ENCODE data around the gene SCCPDH.

The SCCPDH gene

DNA sequence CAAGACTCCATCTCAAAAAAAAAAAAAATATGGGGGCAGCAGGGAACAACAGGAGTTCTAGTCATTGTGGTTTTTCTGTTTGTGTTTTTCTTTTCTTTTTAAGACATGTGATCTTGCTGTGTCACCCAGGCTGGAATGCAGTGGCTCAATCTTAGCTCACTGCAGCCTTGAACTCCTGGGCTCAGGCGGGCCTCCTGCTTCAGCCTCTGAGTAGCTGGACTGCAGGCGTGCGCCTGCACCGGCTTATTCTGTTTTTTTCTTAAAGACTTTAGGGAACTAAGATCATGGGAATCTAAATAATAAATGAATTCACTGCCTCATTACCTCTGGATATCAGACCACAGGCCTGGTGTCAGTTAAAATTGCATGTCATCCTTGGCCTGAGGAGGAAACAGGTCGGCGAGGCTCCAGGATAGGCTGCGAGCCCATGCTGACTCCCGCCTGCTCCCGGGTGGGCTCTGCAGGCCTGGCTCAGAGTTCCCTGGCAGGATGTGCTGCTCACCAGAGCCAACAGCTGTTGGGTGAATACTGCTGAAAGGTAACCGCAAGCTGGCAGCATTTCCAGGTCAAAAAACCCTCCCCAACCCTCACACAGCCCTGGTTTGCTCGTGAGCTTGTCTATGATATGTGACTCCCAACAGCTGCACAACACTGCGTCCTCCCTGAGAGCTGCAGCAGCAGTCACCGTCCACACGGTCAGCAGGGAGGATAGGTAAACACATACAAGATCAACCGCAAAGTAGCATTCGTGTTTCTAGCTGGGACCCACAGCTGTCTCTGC, 58.1 kb downstream of the SCCPDH start:
- Histone ChIP-seq H3K9ac (ENCODE audit: low read length) (peak overlapping the region; percentile 50), H3K4me2 (ENCODE audit: low read length, poor library complexity, severe bottlenecking) (peak overlapping the region; percentile 39), H3K18ac (ENCODE audit: low read depth in 1 of 2, low read length in 2 of 2) (peak overlapping the region; percentile 30 to 81), H2BK12ac (ENCODE audit: low read length in 2 of 2) (peak overlapping the region in 1 of 2 experiments; percentile 61), H2BK15ac (ENCODE audit: low read depth, poor library complexity, severe bottlenecking) (no peak overlapping the region), H3K36me3 (ENCODE audit: control insufficient read depth in 1 of 2, insufficient read depth in 2 of 2, low read depth in 1 of 2, low read length in 2 of 2) (peaks cover 31% of the 10 kb centered on the region in 2 experiments), H2BK5ac (ENCODE audit: low read depth, low read length, poor library complexity, severe bottlenecking) (no peak overlapping the region), H4K8ac (ENCODE audit: low read length) (no peak overlapping the region), H2BK120ac (ENCODE audit: low read depth, low read length) (no peak overlapping the region), H3K27ac (ENCODE audit: low read length, poor library complexity, severe bottlenecking) (peak overlapping the region; percentile 39), H3K4me3 (ENCODE audit: insufficient read depth in 1 of 2, low read depth in 1 of 2, low read length in 2 of 2) (no peak overlapping the region), H3K4me1 (ENCODE audit: control insufficient read depth, insufficient read depth, low read depth, low read length) (peaks cover 21% of the 10 kb centered on the region), H2AK5ac (ENCODE audit: low read length, severe bottlenecking) (no peak overlapping the region), H3K14ac (ENCODE audit: low read length in 2 of 2) (peak overlapping the region in 1 of 2 experiments; percentile 53), H4K91ac (ENCODE audit: low read length) (no peak overlapping the region), H3K23ac (ENCODE audit: low read length in 2 of 2) (peak overlapping the region in 1 of 2 experiments; percentile 48), H3K9me3 (ENCODE audit: control insufficient read depth, low read length) (no peaks in the 10 kb centered on the region), H3K4ac (ENCODE audit: low read depth in 1 of 2, low read length in 2 of 2) (no peak overlapping the region), H3K27me3 (ENCODE audit: control insufficient read depth in 1 of 2, insufficient read depth in 1 of 2, low read length in 2 of 2) (peaks cover 0 to 3% of the 10 kb centered on the region in 2 experiments), H2AFZ (ENCODE audit: low read depth, low read length) (no peak overlapping the region), H3K79me1 (replicated peaks; ENCODE audit: low read length, poor library complexity, severe bottlenecking) (peaks cover 2% of the 10 kb centered on the region)
- WGBS, result 86% methylated on average over 12 of the region's 16 CpGs
- peak; percentile 62 for DNase-seq

DNA sequence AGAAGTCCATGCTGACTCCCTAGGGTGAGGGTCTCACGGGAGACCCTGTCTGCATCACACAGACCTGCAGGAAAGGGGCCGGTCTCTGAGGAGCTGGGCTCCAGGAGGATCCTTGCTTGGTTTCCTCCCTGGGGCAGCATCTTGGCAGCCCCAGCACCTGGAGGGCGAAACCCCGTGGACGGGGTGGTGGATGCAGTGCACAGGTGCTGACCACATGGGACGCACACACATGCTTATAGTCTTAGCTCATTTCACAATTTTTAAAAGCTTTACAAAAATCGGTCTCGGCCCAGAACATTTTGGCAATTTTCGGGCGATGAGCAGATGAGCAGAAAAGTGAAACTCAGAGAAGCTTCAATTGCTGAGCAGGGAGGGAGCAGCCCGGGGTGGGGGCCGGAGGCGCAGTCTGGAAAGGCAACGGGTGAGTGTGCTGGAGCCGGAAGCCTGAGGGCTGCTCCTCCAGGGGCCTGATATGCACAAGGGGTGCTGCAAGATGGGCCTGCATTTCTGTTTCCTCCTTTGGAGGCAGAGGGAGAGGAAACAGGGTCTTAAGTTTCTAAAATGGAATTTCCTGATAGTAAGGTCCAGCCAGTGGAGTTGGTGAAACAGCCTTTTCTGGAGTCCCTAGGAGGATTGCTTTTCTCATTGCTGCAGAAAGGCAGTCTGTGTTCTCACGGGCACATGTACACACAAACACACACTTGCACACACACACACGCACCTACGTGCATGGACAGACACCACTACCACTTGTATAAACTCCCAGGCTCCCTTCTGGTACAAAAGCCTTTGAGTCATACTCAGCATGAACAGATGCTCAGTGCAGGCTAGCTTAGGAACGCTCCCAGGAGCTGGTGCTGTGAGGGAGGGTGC, 60.6 kb downstream of the SCCPDH start:
- peak overlapping the region in 1 of 2 experiments; percentile 23 for H3K14ac ChIP-seq (ENCODE audit: low read length in 2 of 2)
- no peak overlapping the region for H4K91ac ChIP-seq (ENCODE audit: low read length)
- no peak overlapping the region for H3K4me2 ChIP-seq (ENCODE audit: low read length, poor library complexity, severe bottlenecking)
- no peak overlapping the region for H2BK5ac ChIP-seq (ENCODE audit: low read depth, low read length, poor library complexity, severe bottlenecking)
- no peak overlapping the region for H4K8ac ChIP-seq (ENCODE audit: low read length)
- no peak overlapping the region for H2BK120ac ChIP-seq (ENCODE audit: low read depth, low read length)
- DNase-seq, result peak; percentile 59
- no peak overlapping the region for H2AK5ac ChIP-seq (ENCODE audit: low read length, severe bottlenecking)
- peaks cover 25% of the 10 kb centered on the region for H3K4me1 ChIP-seq (ENCODE audit: control insufficient read depth, insufficient read depth, low read depth, low read length)
- no peak overlapping the region for H3K4ac ChIP-seq (ENCODE audit: low read depth in 1 of 2, low read length in 2 of 2)
- peak overlapping the region in 1 of 2 experiments; percentile 69 for H3K4me3 ChIP-seq (ENCODE audit: insufficient read depth in 1 of 2, low read depth in 1 of 2, low read length in 2 of 2)
- H3K27ac ChIP-seq (ENCODE audit: low read length, poor library complexity, severe bottlenecking), result no peak overlapping the region
- WGBS, result 76% methylated on average over 19 of the region's 19 CpGs
- no peaks in the 10 kb centered on the region for H3K9me3 ChIP-seq (ENCODE audit: control insufficient read depth, low read length)
- peaks cover 15 to 17% of the 10 kb centered on the region in 2 experiments for H3K36me3 ChIP-seq (ENCODE audit: control insufficient read depth in 1 of 2, insufficient read depth in 2 of 2, low read depth in 1 of 2, low read length in 2 of 2)
- H3K23ac ChIP-seq (ENCODE audit: low read length in 2 of 2), result no peak overlapping the region
- H3K27me3 ChIP-seq (ENCODE audit: control insufficient read depth in 1 of 2, insufficient read depth in 1 of 2, low read length in 2 of 2), result peaks cover 0 to 6% of the 10 kb centered on the region in 2 experiments
- H2AFZ ChIP-seq (ENCODE audit: low read depth, low read length), result no peak overlapping the region
- no peak overlapping the region for H2BK15ac ChIP-seq (ENCODE audit: low read depth, poor library complexity, severe bottlenecking)
- H3K79me1 ChIP-seq (replicated peaks; ENCODE audit: low read length, poor library complexity, severe bottlenecking), result peaks cover 2% of the 10 kb centered on the region
- peak overlapping the region in 1 of 2 experiments; percentile 34 for H2BK12ac ChIP-seq (ENCODE audit: low read length in 2 of 2)
- peak overlapping the region; percentile 54 for H3K9ac ChIP-seq (ENCODE audit: low read length)
- H3K18ac ChIP-seq (ENCODE audit: low read depth in 1 of 2, low read length in 2 of 2), result peak overlapping the region in 1 of 2 experiments; percentile 14

DNA sequence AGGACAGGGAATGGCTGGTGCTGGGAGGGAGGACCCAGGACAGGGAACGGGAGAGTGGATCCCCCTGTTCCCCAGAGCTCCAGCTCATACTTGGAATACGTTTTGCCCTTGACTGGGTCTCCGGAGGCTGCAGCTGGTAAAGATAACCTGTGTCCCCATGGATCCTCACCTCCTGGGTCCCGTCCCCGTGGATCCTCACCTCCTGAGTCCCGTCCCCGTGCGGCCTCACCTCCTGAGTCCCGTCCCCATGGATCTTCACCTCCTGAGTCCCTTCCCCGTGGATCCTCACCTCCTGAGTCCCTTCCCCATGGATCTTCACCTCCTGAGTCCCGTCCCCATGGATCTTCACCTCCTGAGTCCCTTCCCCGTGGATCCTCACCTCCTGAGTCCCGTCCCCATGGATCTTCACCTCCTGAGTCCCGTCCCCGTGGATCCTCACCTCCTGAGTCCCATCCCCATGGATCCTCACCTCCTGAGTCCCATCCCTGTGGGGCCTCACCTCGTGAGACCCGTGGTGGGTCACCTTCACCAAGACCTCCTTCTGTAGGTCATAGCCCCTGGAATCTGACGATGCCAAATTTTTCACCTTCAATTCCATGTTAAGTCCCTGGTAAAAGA, 61.4 kb downstream of the SCCPDH start:
- H3K23ac ChIP-seq (ENCODE audit: low read length in 2 of 2), result no peak overlapping the region
- peaks cover 2% of the 10 kb centered on the region for H3K79me1 ChIP-seq (replicated peaks; ENCODE audit: low read length, poor library complexity, severe bottlenecking)
- H4K8ac ChIP-seq (ENCODE audit: low read length), result no peak overlapping the region
- H2AK5ac ChIP-seq (ENCODE audit: low read length, severe bottlenecking), result no peak overlapping the region
- no peak overlapping the region for H2BK15ac ChIP-seq (ENCODE audit: low read depth, poor library complexity, severe bottlenecking)
- H3K4me2 ChIP-seq (ENCODE audit: low read length, poor library complexity, severe bottlenecking), result no peak overlapping the region
- WGBS, result 89% methylated on average over 17 of the region's 18 CpGs
- no peaks in the 10 kb centered on the region for H3K9me3 ChIP-seq (ENCODE audit: control insufficient read depth, low read length)
- H4K91ac ChIP-seq (ENCODE audit: low read length), result no peak overlapping the region
- no peak overlapping the region for H3K27ac ChIP-seq (ENCODE audit: low read length, poor library complexity, severe bottlenecking)
- H3K9ac ChIP-seq (ENCODE audit: low read length), result no peak overlapping the region
- DNase-seq, result no peak
- no peak overlapping the region for H3K4ac ChIP-seq (ENCODE audit: low read depth in 1 of 2, low read length in 2 of 2)
- peak overlapping the region in 1 of 2 experiments; percentile 30 for H3K18ac ChIP-seq (ENCODE audit: low read depth in 1 of 2, low read length in 2 of 2)
- H3K27me3 ChIP-seq (ENCODE audit: control insufficient read depth in 1 of 2, insufficient read depth in 1 of 2, low read length in 2 of 2), result peaks cover 0 to 13% of the 10 kb centered on the region in 2 experiments
- H3K36me3 ChIP-seq (ENCODE audit: control insufficient read depth in 1 of 2, insufficient read depth in 2 of 2, low read depth in 1 of 2, low read length in 2 of 2), result peaks cover 8 to 12% of the 10 kb centered on the region in 2 experiments
- H3K14ac ChIP-seq (ENCODE audit: low read length in 2 of 2), result peak overlapping the region in 1 of 2 experiments; percentile 45
- no peak overlapping the region for H2BK12ac ChIP-seq (ENCODE audit: low read length in 2 of 2)
- H3K4me3 ChIP-seq (ENCODE audit: insufficient read depth in 1 of 2, low read depth in 1 of 2, low read length in 2 of 2), result peak overlapping the region in 1 of 2 experiments; percentile 69
- H2BK120ac ChIP-seq (ENCODE audit: low read depth, low read length), result no peak overlapping the region
- no peak overlapping the region for H2AFZ ChIP-seq (ENCODE audit: low read depth, low read length)
- H2BK5ac ChIP-seq (ENCODE audit: low read depth, low read length, poor library complexity, severe bottlenecking), result no peak overlapping the region
- peaks cover 25% of the 10 kb centered on the region for H3K4me1 ChIP-seq (ENCODE audit: control insufficient read depth, insufficient read depth, low read depth, low read length)

Measured in mesenchymal stem cell (in vitro differentiated cells and primary cell).